SKM-1 treated with dmso at 0.1 percent for 144 hours (cell line): ENCODE data around the gene AHRR.
"Not testable (repeated sequence)": the region's sequence is repeated elsewhere in the genome, so short reads cannot be mapped to it uniquely, and the experiment has no call there.

Source experiments
- DNase-seq: peaks from one replicate; lab custom pipeline; 2025; ENCODE audit not compliant: unreplicated experiment; lab: John Stamatoyannopoulos, UW

The AHRR gene

GRCh38 chr5:305459-305858 is 16.1 kb upstream of the AHRR start:
- DNase-seq = no peak

DNA sequence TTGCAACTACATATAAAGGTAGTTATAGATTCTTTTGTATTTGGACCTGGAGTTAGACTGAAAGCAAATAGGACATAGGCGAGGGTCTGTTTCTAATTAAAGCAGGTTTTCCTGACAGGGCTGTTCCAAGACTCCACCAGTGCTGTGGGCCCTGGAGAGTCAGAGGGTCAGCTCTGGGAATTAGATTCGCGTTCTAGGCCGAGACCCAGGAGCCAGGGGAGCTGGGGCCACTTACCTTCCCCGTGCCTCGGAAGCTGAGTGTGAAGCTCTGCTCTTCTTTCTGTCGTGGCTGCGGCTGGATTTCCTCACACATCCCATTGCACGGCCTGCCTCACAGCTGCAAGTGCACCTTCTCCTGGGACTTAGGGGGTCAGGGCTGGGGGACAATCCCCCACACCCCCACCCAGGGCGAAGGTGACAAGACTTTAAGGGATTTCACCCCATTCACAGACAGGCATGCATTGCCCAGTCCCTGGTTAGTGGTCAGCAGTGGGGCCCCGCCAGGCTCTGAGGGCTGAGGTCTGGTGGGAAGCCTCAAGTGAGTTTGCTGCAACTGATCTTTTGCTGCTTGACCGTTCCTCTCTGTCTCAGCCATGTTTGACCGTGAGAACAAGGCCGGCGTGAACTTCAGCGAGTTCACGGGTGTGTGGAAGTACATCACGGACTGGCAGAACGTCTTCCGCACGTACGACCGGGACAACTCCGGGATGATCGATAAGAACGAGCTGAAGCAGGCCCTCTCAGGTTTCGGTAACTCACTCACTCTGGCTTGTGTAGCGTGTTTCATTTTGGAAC is 15.3 kb upstream of the AHRR start:
- DNase-seq = no peak

GRCh38 chr5:307306-307705 is 14.2 kb upstream of the AHRR start:
- no peak for DNase-seq

DNA sequence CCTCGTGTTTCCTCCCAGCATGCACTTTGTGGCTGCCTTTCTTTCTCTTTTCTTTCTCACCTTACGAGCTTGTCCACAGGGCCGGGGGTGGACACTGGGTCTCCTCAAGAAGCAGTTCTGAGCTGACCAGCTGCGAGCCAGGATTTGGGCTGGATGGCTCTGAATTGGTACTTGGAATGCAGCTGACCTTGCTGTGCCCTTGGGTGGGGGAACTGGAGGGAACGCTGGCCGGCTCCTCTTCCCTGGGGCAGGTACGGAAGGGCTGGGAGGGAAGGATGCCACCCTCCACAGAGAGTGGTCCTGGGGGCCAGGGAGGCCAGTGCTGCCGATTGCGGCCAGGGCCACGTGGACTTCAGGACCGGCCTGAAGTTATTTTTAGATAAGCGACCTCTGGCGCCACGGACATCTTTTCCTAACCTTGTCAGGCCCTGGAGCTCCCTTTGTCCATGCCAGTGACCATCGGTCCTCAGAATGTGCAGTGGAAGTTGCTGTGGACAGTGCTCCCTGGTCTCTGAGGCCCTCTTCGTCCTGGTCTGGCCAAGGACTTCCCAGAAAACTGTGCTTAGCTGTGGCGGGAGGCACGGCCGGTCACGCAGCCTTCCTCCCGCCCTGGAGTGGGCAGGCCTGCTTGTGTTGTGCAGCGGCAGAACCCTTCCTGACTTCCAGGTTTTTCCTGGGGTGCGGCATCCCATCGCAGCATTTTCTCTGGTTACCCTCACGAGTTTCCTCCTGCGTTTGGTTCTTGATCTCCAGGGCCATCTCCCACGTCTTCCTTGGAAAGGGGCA is 13.5 kb upstream of the AHRR start:
- no peak for DNase-seq

- no peak for DNase-seq
These were observed 12.7 kb upstream of the AHRR start for GRCh38 chr5:308672-309271.

GRCh38 chr5:309831-310230 is 11.7 kb upstream of the AHRR start:
- DNase-seq = not testable (repeated sequence)

GRCh38 chr5:310516-310915 is 11.0 kb upstream of the AHRR start:
- no peak for DNase-seq

DNA sequence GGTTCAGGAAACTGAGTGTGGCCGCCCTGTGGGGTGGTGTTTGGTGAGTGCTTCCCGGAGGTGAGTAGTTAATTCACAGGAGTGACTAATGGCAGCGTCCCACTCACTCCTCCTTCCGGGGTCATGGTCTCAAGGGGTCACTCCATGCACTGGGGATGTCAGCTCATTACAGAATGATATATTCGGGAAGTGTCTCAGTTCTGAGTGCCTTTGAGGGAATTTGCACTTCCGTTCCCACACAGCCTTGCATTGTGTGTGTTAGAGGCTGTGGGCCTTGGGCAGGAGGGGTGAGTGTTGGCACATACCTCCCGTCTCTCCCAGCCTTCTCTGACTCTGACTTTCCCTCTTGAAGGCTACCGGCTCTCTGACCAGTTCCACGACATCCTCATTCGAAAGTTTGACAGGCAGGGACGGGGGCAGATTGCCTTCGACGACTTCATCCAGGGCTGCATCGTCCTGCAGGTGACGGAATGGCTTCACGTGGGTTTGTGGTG is 10.5 kb upstream of the AHRR start:
- DNase-seq = no peak

- DNase-seq = no peak
These were observed 9.6 kb upstream of the AHRR start for GRCh38 chr5:311963-312362.

GRCh38 chr5:312845-313244 is 8.7 kb upstream of the AHRR start:
- DNase-seq = no peak

DNA sequence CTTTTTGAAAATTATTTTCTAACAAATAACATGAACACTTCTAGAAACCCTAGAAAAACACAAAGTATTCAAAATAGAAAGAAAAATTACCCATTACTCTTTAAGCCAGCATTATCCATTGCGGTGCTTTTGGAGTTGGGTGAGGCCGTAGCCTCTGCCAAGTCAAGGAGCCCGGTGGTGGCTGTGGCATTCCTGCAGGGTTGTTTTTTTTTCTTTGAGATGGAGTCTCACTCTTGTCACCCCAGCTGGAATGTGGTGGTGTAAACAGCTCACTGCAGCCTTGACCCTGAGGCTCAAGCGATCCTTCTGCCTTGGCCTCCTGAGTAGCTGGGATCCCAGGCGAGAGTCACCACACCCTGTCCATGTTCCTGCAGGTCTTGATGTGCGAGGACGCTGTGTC is 8.2 kb upstream of the AHRR start:
- DNase-seq = no peak

DNA sequence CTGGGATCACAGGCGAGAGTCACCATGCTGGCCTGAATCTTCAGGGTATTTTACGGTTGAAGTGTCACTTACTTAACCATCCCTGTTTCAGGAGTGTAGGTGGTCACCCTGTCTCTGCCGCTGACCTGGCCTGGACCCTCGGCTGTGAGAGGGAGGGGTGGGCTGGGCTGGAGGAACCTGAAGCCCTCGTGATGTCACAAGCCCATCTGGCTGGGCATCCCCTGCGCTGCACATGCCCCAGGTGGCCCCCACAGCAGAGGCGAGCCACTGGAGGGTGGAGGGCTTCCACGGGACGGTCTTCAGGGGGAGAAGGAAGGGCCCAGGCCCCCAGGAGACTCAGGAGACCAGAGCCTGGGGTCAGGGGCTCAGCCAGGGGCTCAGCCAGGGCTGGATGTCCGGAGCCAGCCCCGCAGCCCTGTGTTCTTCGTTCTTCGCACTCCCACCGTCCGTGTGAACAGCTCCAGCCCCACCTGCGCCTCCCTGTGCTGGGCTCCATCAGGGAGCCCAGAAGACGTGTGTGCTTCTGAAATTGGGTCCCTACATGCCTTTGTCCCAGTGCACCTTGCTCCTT is 7.6 kb upstream of the AHRR start:
- DNase-seq = no peak

- no peak for DNase-seq
These were observed 6.6 kb upstream of the AHRR start for GRCh38 chr5:314676-315487.

DNA sequence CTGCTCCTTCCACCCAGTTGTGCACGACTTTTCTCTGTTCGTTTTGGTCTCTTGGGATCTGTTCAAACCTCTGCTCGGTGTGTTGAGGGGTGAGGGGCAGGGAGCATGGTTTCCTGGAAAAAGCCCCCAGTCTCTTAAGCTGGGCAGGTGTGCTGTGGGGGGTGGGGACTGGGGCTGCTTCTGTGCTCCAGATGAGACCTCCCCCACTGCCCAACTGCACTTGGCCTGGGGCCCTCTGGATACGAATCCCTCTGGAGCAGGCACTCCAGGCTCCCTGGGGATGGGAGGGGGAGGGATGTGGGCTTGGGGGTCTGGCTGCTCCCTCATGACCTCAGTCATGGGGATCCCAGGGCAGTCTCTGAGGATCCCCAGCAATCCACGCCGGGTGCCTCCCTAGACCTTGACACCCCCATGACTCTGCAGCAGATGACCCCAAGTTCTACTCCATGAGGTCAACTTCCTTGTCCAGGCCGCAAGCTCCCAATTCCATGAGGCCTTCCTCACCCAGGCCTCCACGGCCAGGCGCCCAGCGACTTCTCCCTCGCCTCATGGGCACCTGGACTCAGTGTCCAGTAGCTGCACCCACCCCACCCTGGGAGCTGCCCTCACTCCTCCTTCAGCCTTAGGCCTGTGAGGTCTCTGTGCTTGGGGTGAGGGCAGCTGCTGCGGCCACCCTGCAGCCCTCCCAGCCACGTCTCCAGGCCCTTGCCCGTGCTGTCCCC is 5.9 kb upstream of the AHRR start:
- no peak for DNase-seq

GRCh38 chr5:316210-317085 is 5.1 kb upstream of the AHRR start:
- no peak for DNase-seq

DNA sequence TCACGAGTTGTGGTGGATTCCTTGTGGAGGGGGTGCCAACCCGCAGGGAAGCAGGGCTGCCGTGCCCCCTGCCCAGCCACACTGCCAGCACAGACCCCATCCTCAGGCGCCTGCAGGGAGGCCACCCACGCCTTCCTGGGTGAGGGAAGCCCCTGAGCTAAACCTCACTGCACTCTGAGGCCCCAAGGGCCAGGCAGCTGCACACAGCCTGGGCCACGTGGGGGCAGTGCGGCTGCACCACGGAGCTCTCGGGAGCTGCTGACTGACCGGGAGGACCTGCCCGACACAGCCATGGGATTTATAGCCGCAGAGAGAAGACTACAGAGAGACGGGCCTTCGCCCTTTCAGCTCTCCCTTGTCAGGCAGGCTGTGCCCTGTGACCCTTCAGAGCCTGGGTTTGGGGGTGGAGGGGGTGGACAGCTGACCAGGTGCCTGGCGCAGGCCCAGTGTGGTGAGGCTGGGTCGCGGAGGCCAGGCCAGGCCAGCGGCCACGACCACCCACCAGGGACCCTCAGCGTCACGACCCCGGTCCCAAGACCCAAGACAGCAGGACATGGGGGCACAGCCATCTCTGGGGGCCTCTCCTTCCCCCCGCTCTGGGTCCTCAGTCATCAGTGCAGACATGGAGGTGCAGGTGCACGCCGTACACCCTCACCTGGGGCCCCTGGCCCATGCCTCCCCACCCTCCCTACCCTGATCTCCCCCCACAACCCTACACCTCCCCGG is 4.3 kb upstream of the AHRR start:
- DNase-seq = peak; percentile 67

DNA sequence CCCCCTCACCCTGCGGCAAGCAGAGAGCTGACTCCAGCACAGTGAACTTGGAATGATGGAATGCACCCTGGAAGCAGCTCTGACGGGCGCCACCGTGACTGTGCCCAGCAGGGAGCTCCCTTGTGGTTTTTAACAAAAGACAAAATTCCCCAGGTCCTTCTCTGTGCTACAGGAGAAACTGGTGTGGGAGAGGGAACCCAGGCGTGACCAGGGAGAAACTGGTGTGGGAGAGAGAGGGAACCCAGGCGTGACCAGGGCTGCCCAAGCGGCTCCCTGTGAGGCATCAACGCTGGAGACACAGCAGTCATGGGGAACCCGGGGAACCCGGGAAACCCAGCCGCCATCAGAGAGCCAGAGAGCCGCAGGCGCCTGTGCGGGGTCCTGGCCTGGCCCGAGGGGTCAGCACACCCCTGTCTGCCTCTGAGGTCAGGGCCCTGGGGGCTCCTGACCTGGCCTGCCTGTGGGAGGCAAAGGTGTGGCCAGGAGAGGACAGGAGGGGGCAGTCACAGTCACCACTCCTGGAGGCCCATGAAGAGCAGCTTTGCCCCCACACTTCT is 3.1 kb upstream of the AHRR start:
- no peak for DNase-seq

- DNase-seq = no peak
These were observed 2.4 kb upstream of the AHRR start for GRCh38 chr5:318931-319601.
